KOPT-K1 (cell line): Measurements from ENCODE around the gene ZBED4.
A peak's percentile ranks its signal among the peaks of the same experiment; 100 is the strongest.

Source experiments
- H3K27ac ChIP-seq: fragments of 200-600 bp; sonication (generic); 2 replicates; pipeline ENCODE4 v1.5.1; 2016; ENCODE audit warnings: antibody characterized with exemption, mild to moderate bottlenecking, low read depth, low read length; ENCODE audit not compliant: poor library complexity, severe bottlenecking
- H3K36me3 ChIP-seq: fragments of 200-600 bp; sonication (generic); 2 replicates; pipeline ENCODE4 v1.5.1; 2017; ENCODE audit warnings: antibody characterized with exemption, mild to moderate bottlenecking, low read length, moderate library complexity; ENCODE audit not compliant: insufficient read depth
- H3K9me3 ChIP-seq: fragments of 200-600 bp; sonication (generic); 2 replicates; pipeline ENCODE4 v1.5.1; 2017; ENCODE audit warnings: antibody characterized with exemption, low read length, mild to moderate bottlenecking; ENCODE audit not compliant: insufficient read depth, poor library complexity, severe bottlenecking

The ZBED4 gene

GRCh38 chr22:49824185-49824925 is 29.3 kb upstream of the ZBED4 start:
- H3K9me3 ChIP-seq, result no peaks in the 10 kb centered on the region
- peaks cover 64% of the 10 kb centered on the region for H3K36me3 ChIP-seq
- peak overlapping the region; percentile 76 for H3K27ac ChIP-seq

- no peaks in the 10 kb centered on the region for H3K9me3 ChIP-seq
- H3K27ac ChIP-seq, result peak overlapping the region; percentile 76
Observed at GRCh38 chr22:49824936-49825335, 28.7 kb upstream of the ZBED4 start.

DNA sequence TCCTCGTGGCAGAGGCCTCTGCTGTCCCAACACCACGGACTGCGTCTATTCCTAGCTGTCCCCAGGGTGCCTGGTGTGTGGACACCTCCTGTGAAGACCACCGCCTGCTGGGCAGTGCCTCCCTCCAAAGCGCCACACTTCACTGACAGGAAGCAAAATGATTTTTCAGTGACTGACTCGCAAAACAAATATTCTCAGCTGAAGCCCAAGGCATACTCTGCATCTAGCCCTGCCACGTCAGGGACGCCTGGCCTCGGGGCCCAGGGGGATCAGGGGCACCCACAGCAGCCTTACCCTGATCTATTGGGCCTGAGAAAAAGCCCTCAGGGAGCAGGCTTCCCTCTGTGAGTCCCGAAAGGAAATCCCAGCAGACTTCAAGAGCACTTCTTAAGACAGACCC is 28.2 kb upstream of the ZBED4 start:
- peaks cover 53% of the 10 kb centered on the region for H3K36me3 ChIP-seq

More at GRCh38 chr22:49824936-49825335, 28.7 kb upstream of the ZBED4 start:
- peaks cover 58% of the 10 kb centered on the region for H3K36me3 ChIP-seq

GRCh38 chr22:49825944-49826602 is 27.6 kb upstream of the ZBED4 start:
- Histone ChIP-seq H3K36me3 (peaks cover 47% of the 10 kb centered on the region), H3K27ac (peak overlapping the region; percentile 76)

More for the DNA sequence above, 28.2 kb upstream of the ZBED4 start:
- Histone ChIP-seq H3K9me3 (no peaks in the 10 kb centered on the region), H3K27ac (peak overlapping the region; percentile 76)

DNA sequence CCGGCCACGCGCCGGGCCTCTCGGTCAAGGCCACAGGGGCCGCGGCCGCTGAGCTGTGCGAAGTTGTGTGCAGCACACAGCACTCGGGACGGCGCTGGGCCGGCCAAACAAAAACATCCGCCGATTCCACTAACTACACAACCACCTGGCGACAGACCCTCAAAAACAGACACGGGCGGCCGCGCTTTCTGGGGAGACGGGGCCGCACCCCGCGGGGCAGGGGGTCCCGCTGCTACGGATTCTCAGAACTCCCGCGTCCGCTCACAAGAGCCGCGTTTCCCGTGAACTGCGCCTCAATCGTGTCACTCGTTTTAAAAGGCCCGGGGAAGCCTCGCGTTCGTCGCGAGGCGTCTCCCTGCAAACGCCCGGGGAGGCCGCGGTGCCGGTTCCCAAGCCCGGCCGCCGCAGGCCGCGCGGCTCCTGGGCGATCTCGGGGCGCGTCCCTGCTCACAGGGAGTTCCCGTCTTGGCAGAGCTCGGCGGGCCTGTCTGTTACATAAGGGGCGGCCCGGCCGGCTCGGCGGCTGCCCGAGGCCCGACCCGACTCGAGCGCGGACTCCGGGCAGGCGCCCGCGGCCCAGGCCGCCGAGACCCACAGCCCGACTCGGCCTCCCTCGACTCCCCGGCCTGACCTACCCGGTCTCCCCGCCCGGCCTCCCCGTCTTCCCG is 26.9 kb upstream of the ZBED4 start:
- H3K27ac ChIP-seq, result peak overlapping the region; percentile 76
- no peaks in the 10 kb centered on the region for H3K9me3 ChIP-seq
- H3K36me3 ChIP-seq, result peaks cover 40% of the 10 kb centered on the region

More at GRCh38 chr22:49825944-49826602, 27.6 kb upstream of the ZBED4 start:
- no peaks in the 10 kb centered on the region for H3K9me3 ChIP-seq

DNA sequence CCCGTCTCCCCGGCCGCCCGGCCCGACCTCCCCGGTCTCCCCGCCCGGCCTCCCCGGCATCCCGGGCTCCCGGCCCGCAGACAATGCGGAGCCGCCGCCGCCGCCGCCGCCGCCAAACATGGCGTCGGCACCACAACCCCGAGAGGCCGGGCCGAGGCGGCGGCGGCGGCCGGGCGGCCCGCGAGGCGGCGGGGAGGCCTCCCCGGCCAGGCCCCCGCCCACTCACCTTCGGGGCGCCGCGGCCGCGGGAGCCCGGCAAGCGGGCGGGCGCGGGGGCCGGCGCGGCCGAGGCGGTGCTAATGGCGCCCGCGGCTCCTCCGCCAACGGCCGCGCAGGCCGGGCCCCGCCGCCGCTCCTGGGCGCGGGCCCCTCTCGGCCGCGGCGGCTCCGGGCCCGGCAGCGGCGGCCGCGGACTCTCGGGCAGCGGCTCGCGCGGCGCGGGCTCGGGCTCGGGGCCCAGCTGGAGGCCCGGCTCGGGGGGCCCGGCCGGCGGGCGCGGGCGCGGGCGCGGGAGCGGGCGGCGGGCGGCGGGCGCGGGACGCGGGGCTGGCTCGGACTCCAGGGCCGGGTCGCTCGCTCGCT is 26.3 kb upstream of the ZBED4 start:
- Histone ChIP-seq H3K9me3 (no peaks in the 10 kb centered on the region), H3K36me3 (peaks cover 34% of the 10 kb centered on the region), H3K27ac (peak overlapping the region; percentile 87)

- H3K9me3 ChIP-seq, result no peaks in the 10 kb centered on the region
- H3K36me3 ChIP-seq, result peaks cover 27% of the 10 kb centered on the region
- peak within 1 kb of the TSS; percentile 87 for H3K27ac ChIP-seq
Observed at GRCh38 chr22:49827853-49828598, 25.6 kb upstream of the ZBED4 start, which contains the start of gene BRD1. Gene BRD1, minus strand, starts transcription at chr22:49827873. Its CDS starts 3,556 bp downstream, at chr22:49824317.

- peak overlapping the region; percentile 87 for H3K27ac ChIP-seq
- H3K9me3 ChIP-seq, result no peaks in the 10 kb centered on the region
- H3K36me3 ChIP-seq, result peaks cover 21% of the 10 kb centered on the region
Observed at GRCh38 chr22:49828599-49828965, 25.1 kb upstream of the ZBED4 start.

- H3K9me3 ChIP-seq, result no peaks in the 10 kb centered on the region
- H3K27ac ChIP-seq, result peak overlapping the region; percentile 87
- peaks cover 15% of the 10 kb centered on the region for H3K36me3 ChIP-seq
Observed at GRCh38 chr22:49829044-49829853, 24.4 kb upstream of the ZBED4 start.

- H3K9me3 ChIP-seq, result no peaks in the 10 kb centered on the region
- H3K36me3 ChIP-seq, result no peaks in the 10 kb centered on the region
- H3K27ac ChIP-seq, result no peak overlapping the region
Observed at GRCh38 chr22:49833340-49834007, 20.2 kb upstream of the ZBED4 start.

DNA sequence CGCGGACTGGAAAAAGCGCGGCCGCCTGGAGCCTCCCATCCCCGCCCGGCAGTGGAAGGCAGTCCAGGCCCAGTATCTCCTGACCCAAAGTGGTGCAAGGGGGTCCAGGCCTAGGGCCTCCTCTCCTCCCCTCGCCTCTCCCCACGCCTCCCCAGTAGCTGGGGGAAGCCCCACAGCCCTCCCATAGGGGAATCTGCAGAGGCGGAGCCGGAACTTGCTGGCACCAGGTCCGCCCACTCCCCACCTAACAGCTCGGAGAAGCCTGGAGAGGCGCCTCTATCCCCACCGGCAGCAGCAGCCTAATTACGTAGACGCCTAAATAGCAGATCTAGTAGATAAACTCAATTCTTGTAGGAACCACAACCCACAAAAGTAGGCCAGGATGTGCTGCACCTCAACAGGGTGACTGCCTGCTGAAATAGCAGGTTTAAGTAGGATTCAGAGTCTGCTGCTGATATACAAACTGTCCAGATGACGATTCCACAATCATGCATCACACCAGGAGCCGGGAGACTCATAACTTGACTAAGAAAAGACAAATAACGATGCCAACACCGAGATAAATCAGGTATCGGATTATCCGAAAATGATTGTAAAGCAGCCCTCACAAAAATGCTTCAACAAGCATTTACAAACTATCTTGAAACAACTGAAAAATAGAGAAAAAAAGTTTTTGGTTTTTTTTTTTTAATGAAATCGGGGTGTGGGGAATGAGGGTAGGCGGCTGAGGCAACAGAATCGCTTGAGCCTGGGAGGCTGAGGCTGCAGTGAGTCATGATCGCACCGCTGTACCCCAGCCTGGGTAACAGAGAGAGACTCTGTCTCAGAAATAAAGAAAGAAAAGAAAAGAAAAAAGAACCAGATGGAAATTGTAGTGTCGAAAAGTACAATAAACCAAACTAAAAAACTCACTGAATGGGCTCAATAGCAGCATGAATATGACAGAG is 14.6 kb upstream of the ZBED4 start:
- no peaks in the 10 kb centered on the region for H3K9me3 ChIP-seq
- H3K36me3 ChIP-seq, result no peaks in the 10 kb centered on the region
- H3K27ac ChIP-seq, result peak overlapping the region; percentile 87

DNA sequence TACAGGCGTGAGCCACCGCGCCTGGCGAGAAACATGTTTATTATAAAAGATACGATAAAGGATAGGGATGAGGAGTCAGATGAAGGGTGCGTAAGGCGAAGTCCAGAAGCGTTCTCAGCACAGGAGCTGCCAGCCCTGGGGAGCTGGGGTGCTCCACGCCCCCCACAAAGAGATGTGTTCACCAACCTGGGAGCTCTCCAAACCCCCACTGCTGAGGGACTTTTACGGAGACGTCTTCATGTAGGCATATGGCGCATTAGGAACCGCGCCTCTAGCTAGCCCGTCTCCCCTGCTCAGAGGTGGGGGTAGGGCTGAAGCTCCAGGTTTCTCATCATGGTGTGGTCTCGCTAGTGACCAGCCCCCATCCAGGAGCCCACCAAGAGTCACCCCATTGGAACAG is 8.4 kb upstream of the ZBED4 start:
- no peaks in the 10 kb centered on the region for H3K9me3 ChIP-seq
- H3K27ac ChIP-seq, result no peak overlapping the region
- no peaks in the 10 kb centered on the region for H3K36me3 ChIP-seq
